ENCODE results near the gene KLK8. TPM values are rescaled to one million over a fixed set of nuclear protein-coding genes. Genes with fewer than 3 reads are reported as not detected.
"Not testable (repeated sequence)": the region's sequence is repeated elsewhere in the genome, so short reads cannot be mapped to it uniquely, and the experiment has no call there.

Gene KLK8
- polyA plus RNA-seq, 2 of the 4 experiments (the other 2 are of a cell fraction) = not detected

DNA sequence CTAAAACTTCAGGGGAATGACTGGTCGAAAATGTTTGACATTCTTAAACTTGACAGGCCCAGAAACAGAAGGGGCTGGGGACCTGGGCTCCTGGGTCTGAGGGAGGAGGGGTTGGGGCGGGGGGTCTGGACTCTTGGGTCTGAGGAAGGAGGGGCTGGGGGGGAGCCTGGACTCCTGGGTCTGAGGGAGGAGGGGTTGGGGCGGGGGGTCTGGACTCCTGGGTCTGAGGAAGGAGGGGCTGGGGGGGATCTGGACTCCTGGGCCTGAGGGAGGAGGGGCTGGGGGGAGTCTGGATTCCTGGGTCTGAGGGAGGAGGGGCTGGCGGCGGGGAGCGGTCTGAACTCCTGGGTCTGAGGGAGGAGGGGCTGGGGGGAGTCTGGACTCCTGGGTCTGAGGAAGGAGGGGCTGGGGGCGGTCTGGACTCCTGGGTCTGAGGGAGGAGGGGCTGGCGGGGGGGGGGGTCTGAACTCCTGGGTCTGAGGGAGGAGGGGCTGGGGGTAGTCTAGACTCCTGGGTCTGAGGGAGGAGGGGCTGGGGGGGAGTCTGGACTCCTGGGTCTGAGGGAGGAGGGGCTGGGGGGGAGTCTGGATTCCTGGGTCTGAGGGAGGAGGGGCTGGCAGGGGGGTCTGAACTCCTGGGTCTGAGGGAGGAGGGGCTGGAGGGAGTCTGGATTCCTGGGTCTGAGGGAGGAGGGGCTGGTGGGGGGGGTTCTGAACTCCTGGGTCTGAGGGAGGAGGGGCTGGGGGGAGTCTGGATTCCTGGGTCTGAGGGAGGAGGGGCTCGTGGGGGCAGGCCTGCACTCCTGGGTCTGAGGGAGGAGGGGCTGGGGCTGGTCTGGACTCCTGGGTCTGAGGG lies 26.5 kb downstream of the KLK8 start:
- DNase-seq (ENCODE audit: low read depth in 1 of 2, low spot score in 1 of 2) (no peak), FAIRE-seq (no peak), ATAC-seq (no peak)
- H3K4me3 ChIP-seq = no peak overlapping the region
- TF ChIP-seq, protein P1, sequence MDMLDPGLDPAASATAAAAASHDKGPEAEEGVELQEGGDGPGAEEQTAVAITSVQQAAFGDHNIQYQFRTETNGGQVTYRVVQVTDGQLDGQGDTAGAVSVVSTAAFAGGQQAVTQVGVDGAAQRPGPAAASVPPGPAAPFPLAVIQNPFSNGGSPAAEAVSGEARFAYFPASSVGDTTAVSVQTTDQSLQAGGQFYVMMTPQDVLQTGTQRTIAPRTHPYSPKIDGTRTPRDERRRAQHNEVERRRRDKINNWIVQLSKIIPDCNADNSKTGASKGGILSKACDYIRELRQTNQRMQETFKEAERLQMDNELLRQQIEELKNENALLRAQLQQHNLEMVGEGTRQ (IDR thresholded peaks at IDR 0.05) = no peak
- TF ChIP-seq JUNB (IDR thresholded peaks at IDR 0.05) (no peak), NPAS2 (CRISPR knock-in tag; IDR thresholded peaks at IDR 0.05; ENCODE audit: borderline replicate concordance) (no peak)
- TF ChIP-seq, protein P2, sequence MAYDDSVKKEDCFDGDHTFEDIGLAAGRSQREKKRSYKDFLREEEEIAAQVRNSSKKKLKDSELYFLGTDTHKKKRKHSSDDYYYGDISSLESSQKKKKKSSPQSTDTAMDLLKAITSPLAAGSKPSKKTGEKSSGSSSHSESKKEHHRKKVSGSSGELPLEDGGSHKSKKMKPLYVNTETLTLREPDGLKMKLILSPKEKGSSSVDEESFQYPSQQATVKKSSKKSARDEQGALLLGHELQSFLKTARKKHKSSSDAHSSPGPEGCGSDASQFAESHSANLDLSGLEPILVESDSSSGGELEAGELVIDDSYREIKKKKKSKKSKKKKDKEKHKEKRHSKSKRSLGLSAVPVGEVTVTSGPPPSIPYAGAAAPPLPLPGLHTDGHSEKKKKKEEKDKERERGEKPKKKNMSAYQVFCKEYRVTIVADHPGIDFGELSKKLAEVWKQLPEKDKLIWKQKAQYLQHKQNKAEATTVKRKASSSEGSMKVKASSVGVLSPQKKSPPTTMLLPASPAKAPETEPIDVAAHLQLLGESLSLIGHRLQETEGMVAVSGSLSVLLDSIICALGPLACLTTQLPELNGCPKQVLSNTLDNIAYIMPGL (CRISPR knock-in tag; IDR thresholded peaks at IDR 0.05; ENCODE audit: borderline replicate concordance) = no peak
- TF ChIP-seq, protein P3, sequence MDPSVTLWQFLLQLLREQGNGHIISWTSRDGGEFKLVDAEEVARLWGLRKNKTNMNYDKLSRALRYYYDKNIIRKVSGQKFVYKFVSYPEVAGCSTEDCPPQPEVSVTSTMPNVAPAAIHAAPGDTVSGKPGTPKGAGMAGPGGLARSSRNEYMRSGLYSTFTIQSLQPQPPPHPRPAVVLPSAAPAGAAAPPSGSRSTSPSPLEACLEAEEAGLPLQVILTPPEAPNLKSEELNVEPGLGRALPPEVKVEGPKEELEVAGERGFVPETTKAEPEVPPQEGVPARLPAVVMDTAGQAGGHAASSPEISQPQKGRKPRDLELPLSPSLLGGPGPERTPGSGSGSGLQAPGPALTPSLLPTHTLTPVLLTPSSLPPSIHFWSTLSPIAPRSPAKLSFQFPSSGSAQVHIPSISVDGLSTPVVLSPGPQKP (IDR thresholded peaks at IDR 0.05; ENCODE audit: low read depth, low read length) = no peak
- no peaks in the 10 kb centered on the region for H3K9me3 ChIP-seq
- H3K4me1 ChIP-seq = peaks cover 16% of the 10 kb centered on the region; the same call in 2 of the 3 replicates
- POLR2A ChIA-PET = no interaction called here
- H3K27ac ChIP-seq = no peak overlapping the region; a peak in 1 of 6 replicates
- CTCF ChIA-PET = no interaction called here
- H3K4me2 ChIP-seq = peak overlapping the region; percentile 52; the same call in 2 of the 3 replicates
- 4% methylated on average over 1 of the region's 9 CpGs for WGBS (ENCODE audit: missing lambda C conversion rate)

DNA sequence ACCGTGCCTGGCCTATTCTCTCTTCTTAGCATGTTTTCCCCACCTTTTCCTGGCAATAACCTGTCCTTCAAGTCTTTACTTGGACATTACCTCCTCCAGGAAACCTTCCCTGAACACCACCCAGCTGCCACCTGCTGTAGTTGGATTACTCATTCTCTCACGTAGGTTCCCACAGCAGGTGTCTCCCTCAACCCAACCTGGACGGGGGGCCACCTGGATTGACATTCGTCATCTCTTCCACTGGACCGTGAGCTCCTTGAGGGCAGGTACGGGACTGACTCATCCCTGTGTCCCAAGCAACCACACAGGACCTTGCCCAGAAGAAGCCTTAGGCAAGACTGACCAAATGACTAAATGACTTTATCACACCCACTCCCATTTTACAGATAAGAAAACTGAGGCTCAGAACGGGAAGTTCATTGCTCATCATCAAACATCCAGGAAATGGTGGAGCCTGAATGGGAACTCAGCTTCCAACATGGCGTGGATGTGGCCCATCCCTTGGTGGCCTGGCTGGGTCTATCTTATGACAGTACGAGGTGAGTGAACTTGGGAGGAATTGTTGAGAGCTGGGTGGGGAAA lies 28.5 kb downstream of the KLK8 start:
- peaks cover 6% of the 10 kb centered on the region; the same call in 1 of the 3 replicates for H3K4me1 ChIP-seq
- H3K4me2 ChIP-seq = no peak overlapping the region
- ATAC-seq (no peak), DNase-seq (ENCODE audit: low read depth in 1 of 2, low spot score in 1 of 2) (no peak), FAIRE-seq (no peak)
- ChIA-PET CTCF (interaction anchor here (0.6 to 2.2 kb wide), 4 partner anchors 28 to 51 kb away, joined by 3 to 9 read pairs (median 4); partner anchors contain the start of gene KLK8), POLR2A (no interaction called here)
- TF ChIP-seq RCOR1 (IDR thresholded peaks at IDR 0.05; ENCODE audit: low read depth, low read length) (no peak), CHD4 (IDR thresholded peaks at IDR 0.05; ENCODE audit: borderline replicate concordance) (no peak)
- TF ChIP-seq, protein P4, sequence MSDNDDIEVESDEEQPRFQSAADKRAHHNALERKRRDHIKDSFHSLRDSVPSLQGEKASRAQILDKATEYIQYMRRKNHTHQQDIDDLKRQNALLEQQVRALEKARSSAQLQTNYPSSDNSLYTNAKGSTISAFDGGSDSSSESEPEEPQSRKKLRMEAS (IDR thresholded peaks at IDR 0.05) = no peak
- no peak overlapping the region for H3K4me3 ChIP-seq
- 30% methylated on average over 9 of the region's 9 CpGs for WGBS (ENCODE audit: missing lambda C conversion rate)
- H3K9me3 ChIP-seq = no peaks in the 10 kb centered on the region
- no peak overlapping the region for H3K27ac ChIP-seq

DNA sequence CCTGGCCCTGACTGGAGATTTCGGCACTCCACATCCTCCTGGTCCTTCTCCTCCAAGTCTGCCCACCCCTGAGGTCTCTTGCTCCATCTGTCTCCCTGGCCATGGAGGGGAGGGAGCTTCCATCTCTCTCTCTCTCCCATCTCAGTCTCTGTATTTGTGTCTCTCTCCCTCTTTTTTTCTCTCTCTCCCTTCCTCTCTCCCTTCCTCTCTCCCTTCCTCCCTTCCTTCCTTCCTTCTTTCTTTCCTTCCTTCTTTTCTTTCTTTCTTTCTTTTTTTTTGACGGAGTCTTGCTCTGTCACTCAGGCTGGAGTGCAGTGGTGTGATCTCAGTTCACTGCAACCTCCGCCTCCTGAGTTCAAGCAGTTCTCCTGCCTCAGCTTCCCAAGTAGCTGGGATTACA lies 31.6 kb downstream of the KLK8 start:
- FAIRE-seq; H3K27ac ChIP-seq; ATAC-seq; H3K4me3 ChIP-seq; POLR2A ChIA-PET; H3K9me3 ChIP-seq; H3K4me1 ChIP-seq; H3K4me2 ChIP-seq; DNase-seq (ENCODE audit: low read depth in 1 of 2, low spot score in 1 of 2): not testable (repeated sequence)
- CTCF ChIA-PET = interaction anchor here (1.0 kb wide), 1 partner anchor 47 kb away, joined by 3 read pairs; no protein-coding TSS in a partner anchor
- 57% methylated on average over 3 of the region's 3 CpGs for WGBS (ENCODE audit: missing lambda C conversion rate)

DNA sequence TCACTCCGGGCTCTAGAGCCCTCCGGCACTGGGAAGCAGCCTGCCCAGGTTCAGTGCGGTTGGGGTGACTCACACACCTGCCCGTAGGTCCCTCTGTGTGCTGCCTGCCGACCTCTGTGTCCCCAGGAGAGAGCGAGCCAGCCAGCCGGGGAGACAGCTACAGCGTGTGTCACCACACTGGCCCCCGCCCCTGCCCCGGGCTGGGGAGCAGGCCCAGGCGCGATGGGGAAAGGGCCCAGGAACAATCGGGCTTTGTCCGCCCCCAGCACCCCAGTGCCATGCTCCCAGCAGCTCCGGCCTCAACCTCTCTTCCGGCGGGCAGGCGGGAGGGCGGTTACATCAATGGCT lies 32.0 kb downstream of the KLK8 start, which contains the start of gene KLK6:
Gene KLK6, minus strand, starts transcription at position 179 of the 348 bp plus-strand sequence. CDS start 1,487 bp downstream, outside the sequence.
- POLR2A ChIA-PET = no interaction called here
- WGBS (ENCODE audit: missing lambda C conversion rate) = 68% methylated on average over 14 of the region's 19 CpGs
- Histone ChIP-seq H3K4me1 (no peaks in the 10 kb centered on the region), H3K4me2 (no peak within 1 kb of the TSS), H3K27ac (no peak within 1 kb of the TSS), H3K9me3 (no peaks in the 10 kb centered on the region), H3K4me3 (no peak within 1 kb of the TSS)
- FAIRE-seq (no peak), ATAC-seq (no peak), DNase-seq (ENCODE audit: low read depth in 1 of 2, low spot score in 1 of 2) (no peak)
- TF ChIP-seq POLR2AphosphoS2 (conservative IDR thresholded peaks at IDR 0.05; ENCODE audit: low read length) (no peak), JUNB (IDR thresholded peaks at IDR 0.05) (no peak), MYC (IDR thresholded peaks at IDR 0.05; ENCODE audit: borderline replicate concordance, low read length) (no peak), KDM5A (IDR thresholded peaks at IDR 0.05) (no peak), HOXA7 (CRISPR knock-in tag; IDR thresholded peaks at IDR 0.05) (no peak), TP53 (CRISPR knock-in tag; IDR thresholded peaks at IDR 0.05) (no peak), FOXS1 (CRISPR knock-in tag; IDR thresholded peaks at IDR 0.05) (no peak), RCOR1 (IDR thresholded peaks at IDR 0.05; ENCODE audit: low read depth, low read length) (no peak), HOXB5 (CRISPR knock-in tag; IDR thresholded peaks at IDR 0.05) (no peak), NR3C1 (IDR thresholded peaks at IDR 0.05) (no peak)
- TF ChIP-seq, protein P3 (IDR thresholded peaks at IDR 0.05; ENCODE audit: low read depth, low read length) = no peak
- TF ChIP-seq, protein P5, sequence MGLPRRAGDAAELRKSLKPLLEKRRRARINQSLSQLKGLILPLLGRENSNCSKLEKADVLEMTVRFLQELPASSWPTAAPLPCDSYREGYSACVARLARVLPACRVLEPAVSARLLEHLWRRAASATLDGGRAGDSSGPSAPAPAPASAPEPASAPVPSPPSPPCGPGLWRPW (IDR thresholded peaks at IDR 0.05) = no peak
- TF ChIP-seq, protein P1 (IDR thresholded peaks at IDR 0.05) = no peak
- TF ChIP-seq, protein P6, sequence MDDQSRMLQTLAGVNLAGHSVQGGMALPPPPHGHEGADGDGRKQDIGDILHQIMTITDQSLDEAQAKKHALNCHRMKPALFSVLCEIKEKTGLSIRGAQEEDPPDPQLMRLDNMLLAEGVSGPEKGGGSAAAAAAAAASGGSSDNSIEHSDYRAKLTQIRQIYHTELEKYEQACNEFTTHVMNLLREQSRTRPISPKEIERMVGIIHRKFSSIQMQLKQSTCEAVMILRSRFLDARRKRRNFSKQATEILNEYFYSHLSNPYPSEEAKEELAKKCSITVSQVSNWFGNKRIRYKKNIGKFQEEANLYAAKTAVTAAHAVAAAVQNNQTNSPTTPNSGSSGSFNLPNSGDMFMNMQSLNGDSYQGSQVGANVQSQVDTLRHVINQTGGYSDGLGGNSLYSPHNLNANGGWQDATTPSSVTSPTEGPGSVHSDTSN (IDR thresholded peaks at IDR 0.05) = no peak
- CTCF ChIA-PET = interaction anchor here (1.0 kb wide), 1 partner anchor 47 kb away, joined by 3 read pairs; no protein-coding TSS in a partner anchor
